AG09319 (cell line): ENCODE results near the gene SMG1.
A peak's percentile ranks its signal among the peaks of the same experiment; 100 is the strongest.
"Not testable (repeated sequence)": the region's sequence is repeated elsewhere in the genome, so short reads cannot be mapped to it uniquely, and the experiment has no call there.

Experiments
- DNase-seq: peaks from one replicate; pipeline ENCODE4 v3.0.0-alpha.2; 2010; ENCODE audit warnings: low read depth; ENCODE audit errors: extremely low read depth
- TF ChIP-seq, protein P1 (sequence below): IDR thresholded peaks from 2 replicates; pipeline ENCODE4 v1.5.1; 2011; ENCODE audit warnings: low read depth, mild to moderate bottlenecking, inconsistent platforms, low read length, moderate library complexity

Gene SMG1

DNA sequence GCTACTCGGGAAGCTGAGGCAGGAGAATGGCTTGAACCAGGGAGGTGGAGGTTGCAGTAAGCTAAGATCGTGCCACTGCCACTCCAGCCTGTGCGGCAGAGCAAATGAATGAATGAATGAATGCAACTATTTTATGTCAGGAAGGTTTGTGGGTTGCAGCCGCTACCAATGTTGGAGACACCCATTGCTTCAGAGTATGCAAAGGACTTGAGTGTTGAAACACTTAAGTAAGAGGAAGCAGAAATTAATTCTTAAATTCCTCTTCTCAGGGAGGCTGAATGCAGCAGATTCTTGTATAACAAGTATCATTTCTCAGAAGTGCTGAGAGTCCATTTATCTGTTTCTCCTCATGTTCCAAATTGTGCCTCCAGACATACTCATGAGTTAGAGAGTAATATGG lies 151.6 kb downstream of the SMG1 start:
- not testable (repeated sequence) for DNase-seq

DNA sequence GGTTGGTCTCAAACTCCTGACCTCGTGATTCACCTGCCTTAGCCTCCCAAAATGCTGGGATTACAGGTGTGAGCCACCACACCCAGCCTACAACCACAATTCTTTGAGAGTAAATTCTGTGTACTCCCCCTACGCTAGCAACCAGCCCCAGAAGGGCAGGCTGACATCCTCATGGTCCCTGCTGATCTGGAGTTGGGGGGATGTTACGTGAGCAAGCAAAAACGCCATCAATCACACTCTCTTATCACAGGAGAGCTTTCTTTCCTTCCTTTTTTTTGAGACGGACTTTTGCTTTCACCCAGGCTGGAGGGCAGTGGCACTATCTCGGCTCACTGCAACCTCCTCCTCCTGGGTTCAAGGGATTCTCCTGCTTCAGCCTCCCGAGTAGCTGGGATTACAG lies 154.0 kb downstream of the SMG1 start:
- not testable (repeated sequence) for DNase-seq

DNA sequence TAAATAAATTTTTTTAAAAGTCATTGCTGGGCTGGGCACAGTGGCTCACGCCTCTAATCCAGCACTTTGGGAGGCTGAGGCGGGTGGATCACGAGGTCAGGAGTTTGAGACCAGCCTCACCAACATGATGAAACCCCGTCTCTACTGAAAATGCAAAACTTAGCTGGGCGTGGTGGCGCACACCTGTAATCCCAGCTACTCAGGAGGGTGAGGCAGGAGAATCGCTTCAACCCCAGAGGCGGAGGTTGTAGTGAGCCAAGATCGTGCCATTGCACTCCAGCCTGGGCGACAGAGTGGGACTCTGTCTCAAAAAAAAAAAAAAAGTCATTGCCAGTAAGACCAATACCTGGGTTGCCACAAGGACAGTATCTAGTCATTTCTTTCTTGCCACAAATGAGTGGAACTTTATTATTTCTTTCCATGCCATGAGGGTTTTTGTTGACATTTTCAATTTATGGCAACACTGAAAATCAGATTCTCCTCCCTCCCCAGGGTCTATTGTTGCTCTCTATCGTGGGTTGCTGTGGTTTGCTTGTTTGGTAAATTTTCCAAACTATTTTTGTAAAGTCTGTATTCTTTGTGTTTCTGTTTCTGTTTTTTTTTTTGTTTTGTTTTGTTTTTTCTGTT lies 155.8 kb downstream of the SMG1 start:
- DNase-seq: not testable (repeated sequence)

DNA sequence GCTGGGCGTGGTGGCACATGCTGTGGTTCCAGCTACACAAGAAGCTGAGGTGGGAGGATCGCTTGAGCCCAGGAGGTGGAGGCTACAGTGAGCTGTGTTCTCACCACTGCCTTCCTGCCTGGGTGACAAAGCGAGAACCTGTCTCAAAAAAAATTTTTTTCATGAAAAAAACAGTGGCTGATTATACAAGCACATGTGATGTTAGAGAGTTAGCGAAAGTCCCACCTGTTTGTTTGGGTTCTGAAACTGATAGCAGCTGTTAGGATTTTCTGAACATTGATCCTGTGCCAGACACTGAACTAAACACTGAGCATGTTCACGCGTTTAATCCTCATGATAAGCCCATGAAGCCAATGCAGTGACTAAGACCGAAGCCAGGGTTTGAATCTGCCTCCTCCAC lies 159.0 kb downstream of the SMG1 start:
- DNase-seq: not testable (repeated sequence)

DNA sequence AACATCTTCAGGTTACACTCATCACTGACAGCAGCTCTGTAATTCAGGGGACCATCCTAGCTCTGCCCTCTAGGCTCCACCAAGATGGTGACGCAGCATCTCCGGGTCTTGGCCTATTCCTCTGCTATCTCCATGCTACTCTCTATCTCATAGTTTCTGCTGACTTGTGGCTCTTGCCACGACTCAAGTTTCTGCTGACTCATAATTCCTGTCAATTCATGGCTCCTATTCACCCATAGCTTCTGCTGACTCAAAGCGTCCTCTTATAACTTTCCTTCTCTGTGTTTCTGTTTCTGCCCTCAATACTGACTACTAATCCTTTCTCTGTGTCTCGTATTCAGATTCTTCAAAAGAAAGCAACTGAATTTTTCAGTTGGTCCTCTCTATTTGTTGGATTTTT lies 163.5 kb downstream of the SMG1 start:
- DNase-seq: not testable (repeated sequence)

DNA sequence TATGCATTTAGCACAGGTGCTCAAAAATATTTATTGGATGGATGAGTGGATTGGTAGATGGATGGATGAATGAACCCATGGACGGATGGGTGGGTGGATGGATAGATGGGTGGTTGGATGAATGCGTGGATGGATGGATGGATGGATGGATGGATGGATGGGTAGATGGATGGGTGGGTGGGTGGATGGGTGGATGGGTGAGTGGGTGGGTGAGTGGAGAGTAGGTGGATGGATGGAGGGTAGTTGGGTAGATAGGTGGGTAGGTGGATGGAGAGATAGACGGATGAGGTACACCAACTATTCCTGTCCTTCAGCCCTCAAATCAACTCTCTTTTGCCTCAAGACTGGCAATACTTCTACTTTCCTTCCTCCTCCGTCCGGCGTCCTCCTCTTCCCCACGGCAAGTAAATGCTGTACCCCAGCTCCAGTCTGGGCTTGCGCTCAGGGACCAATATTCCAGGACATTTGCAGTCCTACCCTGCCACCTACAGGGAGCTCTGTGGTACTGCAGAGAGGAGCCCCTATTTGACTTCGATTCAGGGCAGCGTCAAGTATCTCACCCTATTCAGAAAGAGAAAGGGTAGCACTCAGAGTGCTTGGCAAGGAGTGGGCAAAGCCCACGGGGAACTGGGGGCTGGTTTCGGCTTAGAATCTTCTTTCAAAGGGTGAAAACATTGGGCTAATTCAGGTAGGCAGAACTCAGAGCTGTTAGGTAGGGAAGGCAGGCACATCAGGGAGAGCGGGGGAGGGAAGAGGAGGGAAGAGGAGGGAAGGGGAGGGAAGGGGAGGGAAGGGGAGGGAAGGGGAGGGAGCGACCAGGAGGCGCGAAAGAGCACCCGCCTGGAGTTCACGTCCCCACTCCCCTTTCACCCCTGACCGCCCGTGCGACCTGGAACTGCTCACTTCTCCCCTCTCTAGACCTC lies 166.3 kb downstream of the SMG1 start:
- not testable (repeated sequence) for DNase-seq

DNA sequence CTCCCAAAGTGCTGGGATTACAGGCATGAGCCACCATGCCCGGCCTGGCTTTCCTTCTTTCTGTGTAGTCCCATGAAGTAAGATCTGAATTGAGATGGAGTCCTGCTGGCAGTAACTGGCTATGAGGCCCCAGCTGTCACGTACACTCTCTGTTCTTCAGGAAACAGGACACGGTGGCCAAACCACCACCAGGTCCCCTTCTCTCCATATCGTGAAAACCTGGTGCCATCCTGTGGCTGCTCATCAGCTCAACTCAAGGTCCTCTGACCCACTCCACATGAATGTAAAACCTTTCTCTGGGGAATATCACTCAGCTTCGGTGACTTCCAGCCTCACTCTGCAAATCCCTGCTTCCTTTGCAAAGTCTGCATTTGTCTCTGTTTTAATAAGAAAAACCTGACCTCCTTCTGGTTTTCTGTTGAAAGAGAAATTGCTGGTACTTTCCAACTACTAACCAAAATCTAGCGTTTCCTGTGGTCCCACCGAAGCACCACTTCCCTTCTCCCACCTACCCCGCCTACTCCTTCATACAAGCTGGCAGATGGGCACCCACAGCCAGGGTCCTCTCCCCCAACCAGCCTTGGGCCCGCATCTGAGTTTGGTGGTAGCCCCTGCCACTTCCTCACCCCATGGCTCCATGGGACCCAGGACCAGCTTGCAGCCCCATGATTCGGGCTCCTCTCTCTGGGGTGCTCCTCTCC lies 168.1 kb downstream of the SMG1 start:
- not testable (repeated sequence) for DNase-seq

More for the DNA sequence above, 166.3 kb downstream of the SMG1 start:
- TF ChIP-seq, protein P1, sequence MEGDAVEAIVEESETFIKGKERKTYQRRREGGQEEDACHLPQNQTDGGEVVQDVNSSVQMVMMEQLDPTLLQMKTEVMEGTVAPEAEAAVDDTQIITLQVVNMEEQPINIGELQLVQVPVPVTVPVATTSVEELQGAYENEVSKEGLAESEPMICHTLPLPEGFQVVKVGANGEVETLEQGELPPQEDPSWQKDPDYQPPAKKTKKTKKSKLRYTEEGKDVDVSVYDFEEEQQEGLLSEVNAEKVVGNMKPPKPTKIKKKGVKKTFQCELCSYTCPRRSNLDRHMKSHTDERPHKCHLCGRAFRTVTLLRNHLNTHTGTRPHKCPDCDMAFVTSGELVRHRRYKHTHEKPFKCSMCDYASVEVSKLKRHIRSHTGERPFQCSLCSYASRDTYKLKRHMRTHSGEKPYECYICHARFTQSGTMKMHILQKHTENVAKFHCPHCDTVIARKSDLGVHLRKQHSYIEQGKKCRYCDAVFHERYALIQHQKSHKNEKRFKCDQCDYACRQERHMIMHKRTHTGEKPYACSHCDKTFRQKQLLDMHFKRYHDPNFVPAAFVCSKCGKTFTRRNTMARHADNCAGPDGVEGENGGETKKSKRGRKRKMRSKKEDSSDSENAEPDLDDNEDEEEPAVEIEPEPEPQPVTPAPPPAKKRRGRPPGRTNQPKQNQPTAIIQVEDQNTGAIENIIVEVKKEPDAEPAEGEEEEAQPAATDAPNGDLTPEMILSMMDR: peak; percentile 38

DNA sequence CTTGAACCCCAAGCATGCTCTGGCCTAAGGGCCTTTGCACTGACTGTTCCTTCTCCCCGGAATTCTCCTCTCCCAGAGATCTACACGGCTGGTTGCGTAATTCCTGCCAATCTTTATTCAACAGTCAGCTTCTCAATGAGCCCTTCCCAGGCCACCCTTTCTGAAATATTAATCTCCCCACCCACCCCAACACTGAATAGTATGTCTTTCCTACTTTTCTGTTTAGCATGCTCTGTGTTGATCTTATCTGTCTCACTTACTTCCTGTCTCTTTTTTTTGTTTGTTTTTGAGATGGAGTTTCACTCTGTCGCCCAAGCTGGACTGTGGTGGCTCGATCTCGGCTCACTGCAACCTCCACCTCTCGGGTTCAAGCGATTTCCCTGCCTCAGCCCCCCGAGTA lies 169.6 kb downstream of the SMG1 start:
- not testable (repeated sequence) for DNase-seq
